ENCODE data around the gene SDHAF2.

DNA sequence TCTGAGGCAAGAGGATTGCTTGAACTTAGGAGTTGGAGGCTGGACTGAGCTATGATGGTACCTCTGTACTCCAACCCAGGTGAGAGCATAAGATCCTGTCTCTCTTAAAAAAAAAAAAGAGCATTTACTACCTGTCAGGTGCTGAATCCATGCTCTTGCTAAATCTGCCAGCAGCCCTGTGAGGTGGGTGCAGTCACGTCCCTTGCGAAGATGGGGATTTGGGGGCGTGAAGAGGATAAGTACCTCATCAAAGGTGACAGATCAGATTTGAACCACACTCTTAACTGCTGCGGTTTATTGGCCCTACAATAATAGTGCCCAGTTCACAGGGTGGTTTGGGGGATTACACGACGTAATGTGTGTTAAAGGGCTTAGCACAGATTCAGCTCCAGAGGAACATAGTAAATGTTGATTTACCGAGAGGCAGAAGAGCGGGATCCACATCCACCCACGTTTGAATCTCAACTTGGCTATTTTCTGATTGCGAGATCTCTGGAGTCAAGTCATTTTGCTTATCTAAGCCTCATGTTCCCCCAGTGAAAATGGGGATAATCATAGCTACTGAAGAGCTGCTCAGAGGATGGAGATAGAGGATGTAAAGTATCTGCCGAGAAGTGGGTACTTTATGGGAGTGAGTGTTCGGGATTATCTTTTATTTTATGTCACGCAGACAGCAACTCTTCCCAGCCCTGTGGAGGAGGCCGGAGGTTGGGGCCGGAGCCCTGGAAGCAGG lies 50.5 kb downstream of the SDHAF2 start:
- TF ChIP-seq, protein P1, sequence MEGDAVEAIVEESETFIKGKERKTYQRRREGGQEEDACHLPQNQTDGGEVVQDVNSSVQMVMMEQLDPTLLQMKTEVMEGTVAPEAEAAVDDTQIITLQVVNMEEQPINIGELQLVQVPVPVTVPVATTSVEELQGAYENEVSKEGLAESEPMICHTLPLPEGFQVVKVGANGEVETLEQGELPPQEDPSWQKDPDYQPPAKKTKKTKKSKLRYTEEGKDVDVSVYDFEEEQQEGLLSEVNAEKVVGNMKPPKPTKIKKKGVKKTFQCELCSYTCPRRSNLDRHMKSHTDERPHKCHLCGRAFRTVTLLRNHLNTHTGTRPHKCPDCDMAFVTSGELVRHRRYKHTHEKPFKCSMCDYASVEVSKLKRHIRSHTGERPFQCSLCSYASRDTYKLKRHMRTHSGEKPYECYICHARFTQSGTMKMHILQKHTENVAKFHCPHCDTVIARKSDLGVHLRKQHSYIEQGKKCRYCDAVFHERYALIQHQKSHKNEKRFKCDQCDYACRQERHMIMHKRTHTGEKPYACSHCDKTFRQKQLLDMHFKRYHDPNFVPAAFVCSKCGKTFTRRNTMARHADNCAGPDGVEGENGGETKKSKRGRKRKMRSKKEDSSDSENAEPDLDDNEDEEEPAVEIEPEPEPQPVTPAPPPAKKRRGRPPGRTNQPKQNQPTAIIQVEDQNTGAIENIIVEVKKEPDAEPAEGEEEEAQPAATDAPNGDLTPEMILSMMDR (conservative IDR thresholded peaks at IDR 0.05; ENCODE audit: low read depth, low read length) = no peak
- TF ChIP-seq POLR2A (IDR thresholded peaks at IDR 0.05; ENCODE audit: low read depth, low read length) = no peak
- no peak for TF ChIP-seq RAD21 (IDR thresholded peaks at IDR 0.05; ENCODE audit: low read length)
- no peak for TF ChIP-seq SMC3 (IDR thresholded peaks at IDR 0.05; ENCODE audit: low read depth, low read length)
- TF ChIP-seq MAFK (IDR thresholded peaks at IDR 0.05; ENCODE audit: low read depth, low read length) = no peak
- no peak for TF ChIP-seq FOS (IDR thresholded peaks at IDR 0.05; ENCODE audit: low read depth, low read length)
